ENCODE results near the gene LYST.

Gene LYST

GRCh38 chr1:235670157-235670776 is 196.4 kb downstream of the LYST start:
- no peak for TF ChIP-seq CTCF (IDR thresholded peaks at IDR 0.05)

- no peak for TF ChIP-seq CTCF (IDR thresholded peaks at IDR 0.05)
Observed at GRCh38 chr1:235669277-235669676, 197.4 kb downstream of the LYST start.

- TF ChIP-seq CTCF (IDR thresholded peaks at IDR 0.05): no peak
Observed at GRCh38 chr1:235663628-235664027, 203.1 kb downstream of the LYST start.

GRCh38 chr1:235661568-235661967 is 205.1 kb downstream of the LYST start:
- TF ChIP-seq CTCF (IDR thresholded peaks at IDR 0.05): no peak

- TF ChIP-seq CTCF (IDR thresholded peaks at IDR 0.05): no peak
Observed at GRCh38 chr1:235659186-235659771, 207.4 kb downstream of the LYST start.

- no peak for TF ChIP-seq CTCF (IDR thresholded peaks at IDR 0.05)
Observed at GRCh38 chr1:235657747-235658526, 208.8 kb downstream of the LYST start.

- TF ChIP-seq CTCF (IDR thresholded peaks at IDR 0.05): no peak
Observed at GRCh38 chr1:235657269-235657668, 209.4 kb downstream of the LYST start.
